AG09309 (cell line): Measurements from ENCODE around the gene POMT2.

Experiments used
- DNase-seq: peaks from one replicate; pipeline ENCODE4 v3.0.0-alpha.2; 2010; ENCODE audit warnings: low read depth
- H3K4me3 ChIP-seq: 2 replicates; pipeline ENCODE4 v1.5.1; 2011; ENCODE audit warnings: mild to moderate bottlenecking, low read depth, low read length, moderate library complexity; ENCODE audit not compliant: control insufficient read depth
- CTCF ChIP-seq: IDR thresholded peaks from 2 replicates; pipeline ENCODE4 v1.5.1; 2011; ENCODE audit warnings: mild to moderate bottlenecking, low read depth, low read length, inconsistent platforms; ENCODE audit not compliant: insufficient read depth, control insufficient read depth; ENCODE audit errors: missing control alignments

Gene POMT2

GRCh38 chr14:77296906-77297305 is 23.8 kb downstream of the POMT2 start:
- H3K4me3 ChIP-seq, result no peak overlapping the region
- DNase-seq, result no peak
- no peak for TF ChIP-seq CTCF

GRCh38 chr14:77296155-77296554 is 24.5 kb downstream of the POMT2 start:
- no peak overlapping the region for H3K4me3 ChIP-seq
- no peak for DNase-seq
- TF ChIP-seq CTCF, result no peak

GRCh38 chr14:77290705-77291104 is 30.0 kb downstream of the POMT2 start:
- DNase-seq, result no peak
- no peak overlapping the region for H3K4me3 ChIP-seq
- no peak for TF ChIP-seq CTCF

- H3K4me3 ChIP-seq, result no peak overlapping the region
- DNase-seq, result no peak
- TF ChIP-seq CTCF, result no peak
These were observed 34.1 kb downstream of the POMT2 start for GRCh38 chr14:77286576-77286975.

DNA sequence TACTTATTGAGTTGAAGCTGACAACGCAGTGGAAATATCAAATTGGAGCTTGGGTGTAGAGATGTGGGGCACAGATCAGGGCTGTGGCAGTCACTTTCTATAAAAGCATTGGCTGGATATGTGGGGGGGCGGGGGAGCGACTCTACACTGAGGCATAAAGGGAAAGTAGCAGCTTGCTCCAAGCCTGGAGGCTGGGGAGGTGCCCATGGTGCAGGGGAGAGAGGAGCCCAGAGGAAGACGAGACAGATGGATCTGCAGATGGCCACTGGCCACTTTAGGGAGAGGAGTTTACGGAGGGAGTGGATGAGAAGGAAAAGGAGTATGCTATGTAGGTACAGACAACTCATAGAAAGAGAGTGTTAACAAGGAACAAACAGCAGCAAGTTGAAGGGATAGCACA is 36.2 kb downstream of the POMT2 start:
- no peak for TF ChIP-seq CTCF
- no peak overlapping the region for H3K4me3 ChIP-seq
- DNase-seq, result no peak

DNA sequence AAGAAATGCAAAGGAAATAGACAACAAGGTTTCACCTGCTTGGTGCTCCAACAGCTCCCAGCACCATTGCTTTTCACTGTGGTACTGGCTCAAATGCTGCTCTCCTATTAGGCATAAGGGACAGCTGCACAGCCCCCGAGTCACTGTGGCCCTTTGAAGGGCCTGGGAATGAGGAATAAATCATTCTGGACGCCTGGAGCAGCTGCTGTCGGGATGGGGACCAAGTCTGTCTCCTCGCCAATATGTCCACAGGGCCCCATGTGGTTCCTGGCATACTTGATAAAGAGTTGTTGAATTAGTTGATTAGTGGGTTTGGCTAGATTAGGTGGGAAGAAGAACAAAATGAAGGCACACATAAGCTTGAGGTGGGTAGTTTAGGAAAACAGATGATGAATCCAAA is 36.6 kb downstream of the POMT2 start:
- H3K4me3 ChIP-seq, result no peak overlapping the region
- DNase-seq, result no peak

More for the DNA sequence above, 36.6 kb downstream of the POMT2 start:
- TF ChIP-seq CTCF, result no peak
